NCI-H82 treated with DMSO at 0.1 percent for 48 hours (cell line): ENCODE results near the gene GLRA2.
A peak's percentile ranks its signal among the peaks of the same experiment; 100 is the strongest.

ENCODE experiments used
- DNase-seq: peaks from one replicate; lab custom pipeline; 2025; ENCODE audit not compliant: unreplicated experiment; lab: John Stamatoyannopoulos, UW

Gene GLRA2

GRCh38 chrX:14697451-14697850 is 168.1 kb downstream of the GLRA2 start:
- peak; percentile 15 for DNase-seq

- no peak for DNase-seq
Measured at GRCh38 chrX:14698790-14699189, 169.5 kb downstream of the GLRA2 start.

- DNase-seq: no peak
Measured at GRCh38 chrX:14700982-14701381, 171.6 kb downstream of the GLRA2 start.

- no peak for DNase-seq
Measured at GRCh38 chrX:14702145-14702544, 172.8 kb downstream of the GLRA2 start.

GRCh38 chrX:14712096-14712495 is 182.8 kb downstream of the GLRA2 start:
- DNase-seq: peak; percentile 3

GRCh38 chrX:14717949-14718348 is 188.6 kb downstream of the GLRA2 start:
- no peak for DNase-seq

GRCh38 chrX:14718403-14718802 is 189.1 kb downstream of the GLRA2 start:
- DNase-seq: no peak

GRCh38 chrX:14729058-14729457 is 199.7 kb downstream of the GLRA2 start:
- DNase-seq: peak; percentile 56

- DNase-seq: no peak
Measured at GRCh38 chrX:14738643-14739042, 209.3 kb downstream of the GLRA2 start.

- no peak for DNase-seq
Measured at GRCh38 chrX:14753441-14753840, 224.1 kb downstream of the GLRA2 start.

GRCh38 chrX:14758029-14758491 is 228.7 kb downstream of the GLRA2 start:
- no peak for DNase-seq

GRCh38 chrX:14775416-14775815 is 246.1 kb downstream of the GLRA2 start:
- no peak for DNase-seq

GRCh38 chrX:14776901-14777300 is 247.6 kb downstream of the GLRA2 start:
- no peak for DNase-seq

- DNase-seq: no peak
Measured at GRCh38 chrX:14777525-14777924, 248.2 kb downstream of the GLRA2 start.

- no peak for DNase-seq
Measured at GRCh38 chrX:14779580-14779979, 250.2 kb downstream of the GLRA2 start.
